NB4 (cell line): Measurements from ENCODE around the gene SCRN1.

Experiments
- DNase-seq: peaks from one replicate; pipeline ENCODE4 v3.0.0; 2010; ENCODE audit warnings: low read depth
- H3K4me3 ChIP-seq: one replicate; pipeline ENCODE4 v1.5.1; 2011; ENCODE audit warnings: mild to moderate bottlenecking, low read depth, low read length, moderate library complexity
- CTCF ChIP-seq: IDR thresholded peaks from one replicate; pipeline ENCODE4 v1.5.1; 2012; ENCODE audit warnings: low read depth, low read length
- MAX ChIP-seq: IDR thresholded peaks from 2 replicates; pipeline ENCODE4 v1.6.1; 2011; ENCODE audit warnings: low read depth, low read length
- MYC ChIP-seq: IDR thresholded peaks from 2 replicates; pipeline ENCODE4 v1.6.1; 2011; ENCODE audit warnings: low read depth, low read length
- POLR2A ChIP-seq: IDR thresholded peaks from 2 replicates; pipeline ENCODE4 v1.6.1; 2011; ENCODE audit warnings: mild to moderate bottlenecking; ENCODE audit not compliant: insufficient read length; ENCODE audit errors: extremely low read depth

Gene SCRN1

GRCh38 chr7:29915481-29916215 lies 74.0 kb downstream of the SCRN1 start:
- DNase-seq: no peak
- H3K4me3 ChIP-seq: no peak overlapping the region
- TF ChIP-seq CTCF: no peak
- no peak for TF ChIP-seq MYC
- no peak for TF ChIP-seq MAX
- TF ChIP-seq POLR2A: no peak

- TF ChIP-seq MYC: no peak
- no peak for TF ChIP-seq CTCF
- no peak for TF ChIP-seq MAX
- no peak for TF ChIP-seq POLR2A
- DNase-seq: no peak
- no peak overlapping the region for H3K4me3 ChIP-seq
Observed at GRCh38 chr7:29914180-29914579, 75.4 kb downstream of the SCRN1 start.

GRCh38 chr7:29906200-29907022 lies 83.2 kb downstream of the SCRN1 start:
- DNase-seq: no peak

GRCh38 chr7:29900745-29901144 lies 88.9 kb downstream of the SCRN1 start:
- DNase-seq: no peak
- TF ChIP-seq POLR2A: no peak
- TF ChIP-seq MAX: no peak
- no peak for TF ChIP-seq CTCF
- no peak for TF ChIP-seq MYC
- no peak overlapping the region for H3K4me3 ChIP-seq

More at GRCh38 chr7:29906200-29907022, 83.2 kb downstream of the SCRN1 start:
- H3K4me3 ChIP-seq: no peak overlapping the region
- TF ChIP-seq MYC (no peak), CTCF (no peak), POLR2A (no peak), MAX (no peak)

- TF ChIP-seq MAX (no peak), CTCF (no peak), POLR2A (no peak), MYC (no peak)
- no peak overlapping the region for H3K4me3 ChIP-seq
- DNase-seq: no peak
Observed at GRCh38 chr7:29898301-29898700, 91.3 kb downstream of the SCRN1 start.
